ENCODE results near the gene CERS5.
"Not testable (repeated sequence)": the region's sequence is repeated elsewhere in the genome, so short reads cannot be mapped to it uniquely, and the experiment has no call there.

Gene CERS5

GRCh38 chr12:50149311-50149710 is 17.9 kb downstream of the CERS5 start:
- H3K9ac ChIP-seq (ENCODE audit: low read length) = no peak overlapping the region
- H3K4me3 ChIP-seq (ENCODE audit: low read length) = no peak overlapping the region
- H3K4me1 ChIP-seq (ENCODE audit: control insufficient read depth, insufficient read depth, low read length) = no peaks in the 10 kb centered on the region
- H3K27me3 ChIP-seq (ENCODE audit: control insufficient read depth, insufficient read depth, low read length) = no peaks in the 10 kb centered on the region
- H3K36me3 ChIP-seq (ENCODE audit: control insufficient read depth, insufficient read depth, low read length) = no peaks in the 10 kb centered on the region
- no peak overlapping the region for H3K27ac ChIP-seq (ENCODE audit: low read depth, low read length)

GRCh38 chr12:50148011-50148410 is 19.2 kb downstream of the CERS5 start:
- H3K4me1 ChIP-seq (ENCODE audit: control insufficient read depth, insufficient read depth, low read length); H3K27ac ChIP-seq (ENCODE audit: low read depth, low read length); H3K27me3 ChIP-seq (ENCODE audit: control insufficient read depth, insufficient read depth, low read length); H3K9ac ChIP-seq (ENCODE audit: low read length); H3K4me3 ChIP-seq (ENCODE audit: low read length); H3K36me3 ChIP-seq (ENCODE audit: control insufficient read depth, insufficient read depth, low read length): not testable (repeated sequence)

GRCh38 chr12:50147281-50147680 is 19.9 kb downstream of the CERS5 start:
- H3K4me3 ChIP-seq (ENCODE audit: low read length) = no peak overlapping the region
- H3K27me3 ChIP-seq (ENCODE audit: control insufficient read depth, insufficient read depth, low read length) = no peaks in the 10 kb centered on the region
- H3K4me1 ChIP-seq (ENCODE audit: control insufficient read depth, insufficient read depth, low read length) = no peaks in the 10 kb centered on the region
- no peaks in the 10 kb centered on the region for H3K36me3 ChIP-seq (ENCODE audit: control insufficient read depth, insufficient read depth, low read length)
- no peak overlapping the region for H3K27ac ChIP-seq (ENCODE audit: low read depth, low read length)
- H3K9ac ChIP-seq (ENCODE audit: low read length) = no peak overlapping the region

- Histone ChIP-seq H3K4me1 (ENCODE audit: control insufficient read depth, insufficient read depth, low read length) (no peaks in the 10 kb centered on the region), H3K9ac (ENCODE audit: low read length) (no peak overlapping the region), H3K36me3 (ENCODE audit: control insufficient read depth, insufficient read depth, low read length) (no peaks in the 10 kb centered on the region), H3K4me3 (ENCODE audit: low read length) (no peak overlapping the region), H3K27ac (ENCODE audit: low read depth, low read length) (no peak overlapping the region), H3K27me3 (ENCODE audit: control insufficient read depth, insufficient read depth, low read length) (no peaks in the 10 kb centered on the region)
Measured at GRCh38 chr12:50145439-50145838, 21.7 kb downstream of the CERS5 start.

- Histone ChIP-seq H3K27ac (ENCODE audit: low read depth, low read length) (no peak overlapping the region), H3K36me3 (ENCODE audit: control insufficient read depth, insufficient read depth, low read length) (no peaks in the 10 kb centered on the region), H3K9ac (ENCODE audit: low read length) (no peak overlapping the region), H3K4me1 (ENCODE audit: control insufficient read depth, insufficient read depth, low read length) (no peaks in the 10 kb centered on the region), H3K4me3 (ENCODE audit: low read length) (no peak overlapping the region), H3K27me3 (ENCODE audit: control insufficient read depth, insufficient read depth, low read length) (no peaks in the 10 kb centered on the region)
Measured at GRCh38 chr12:50142993-50143392, 24.2 kb downstream of the CERS5 start.

GRCh38 chr12:50132505-50133135 is 34.5 kb downstream of the CERS5 start:
- no peak overlapping the region for H3K9ac ChIP-seq (ENCODE audit: low read length)
- H3K27me3 ChIP-seq (ENCODE audit: control insufficient read depth, insufficient read depth, low read length) = no peaks in the 10 kb centered on the region
- H3K4me3 ChIP-seq (ENCODE audit: low read length) = no peak overlapping the region
- H3K36me3 ChIP-seq (ENCODE audit: control insufficient read depth, insufficient read depth, low read length) = peaks cover 18% of the 10 kb centered on the region
- peaks cover 7% of the 10 kb centered on the region for H3K4me1 ChIP-seq (ENCODE audit: control insufficient read depth, insufficient read depth, low read length)
- no peak overlapping the region for H3K27ac ChIP-seq (ENCODE audit: low read depth, low read length)

- no peak overlapping the region for H3K9ac ChIP-seq (ENCODE audit: low read length)
- H3K4me1 ChIP-seq (ENCODE audit: control insufficient read depth, insufficient read depth, low read length) = no peaks in the 10 kb centered on the region
- no peak overlapping the region for H3K27ac ChIP-seq (ENCODE audit: low read depth, low read length)
- no peaks in the 10 kb centered on the region for H3K27me3 ChIP-seq (ENCODE audit: control insufficient read depth, insufficient read depth, low read length)
- H3K36me3 ChIP-seq (ENCODE audit: control insufficient read depth, insufficient read depth, low read length) = peaks cover 18% of the 10 kb centered on the region
- no peak overlapping the region for H3K4me3 ChIP-seq (ENCODE audit: low read length)
Measured at GRCh38 chr12:50129290-50129689, 37.9 kb downstream of the CERS5 start.

- Histone ChIP-seq H3K36me3 (ENCODE audit: control insufficient read depth, insufficient read depth, low read length) (peaks cover 22% of the 10 kb centered on the region), H3K27me3 (ENCODE audit: control insufficient read depth, insufficient read depth, low read length) (no peaks in the 10 kb centered on the region), H3K4me1 (ENCODE audit: control insufficient read depth, insufficient read depth, low read length) (no peaks in the 10 kb centered on the region), H3K27ac (ENCODE audit: low read depth, low read length) (no peak overlapping the region), H3K4me3 (ENCODE audit: low read length) (no peak overlapping the region), H3K9ac (ENCODE audit: low read length) (no peak overlapping the region)
Measured at GRCh38 chr12:50127546-50127945, 39.6 kb downstream of the CERS5 start.

GRCh38 chr12:50123203-50123602 is 44.0 kb downstream of the CERS5 start:
- Histone ChIP-seq H3K27ac (ENCODE audit: low read depth, low read length) (no peak overlapping the region), H3K9ac (ENCODE audit: low read length) (no peak overlapping the region), H3K36me3 (ENCODE audit: control insufficient read depth, insufficient read depth, low read length) (peaks cover 19% of the 10 kb centered on the region), H3K27me3 (ENCODE audit: control insufficient read depth, insufficient read depth, low read length) (no peaks in the 10 kb centered on the region), H3K4me1 (ENCODE audit: control insufficient read depth, insufficient read depth, low read length) (no peaks in the 10 kb centered on the region), H3K4me3 (ENCODE audit: low read length) (no peak overlapping the region)

- Histone ChIP-seq H3K27me3 (ENCODE audit: control insufficient read depth, insufficient read depth, low read length) (no peaks in the 10 kb centered on the region), H3K9ac (ENCODE audit: low read length) (no peak overlapping the region), H3K4me3 (ENCODE audit: low read length) (no peak overlapping the region), H3K27ac (ENCODE audit: low read depth, low read length) (no peak overlapping the region), H3K36me3 (ENCODE audit: control insufficient read depth, insufficient read depth, low read length) (peaks cover 21% of the 10 kb centered on the region), H3K4me1 (ENCODE audit: control insufficient read depth, insufficient read depth, low read length) (peaks cover 4% of the 10 kb centered on the region)
Measured at GRCh38 chr12:50121641-50122040, 45.5 kb downstream of the CERS5 start.

GRCh38 chr12:50120953-50121352 is 46.2 kb downstream of the CERS5 start:
- no peaks in the 10 kb centered on the region for H3K27me3 ChIP-seq (ENCODE audit: control insufficient read depth, insufficient read depth, low read length)
- no peak overlapping the region for H3K9ac ChIP-seq (ENCODE audit: low read length)
- H3K27ac ChIP-seq (ENCODE audit: low read depth, low read length) = no peak overlapping the region
- no peak overlapping the region for H3K4me3 ChIP-seq (ENCODE audit: low read length)
- H3K36me3 ChIP-seq (ENCODE audit: control insufficient read depth, insufficient read depth, low read length) = peaks cover 21% of the 10 kb centered on the region
- H3K4me1 ChIP-seq (ENCODE audit: control insufficient read depth, insufficient read depth, low read length) = peaks cover 5% of the 10 kb centered on the region

- H3K4me1 ChIP-seq (ENCODE audit: control insufficient read depth, insufficient read depth, low read length) = peaks cover 5% of the 10 kb centered on the region
- H3K36me3 ChIP-seq (ENCODE audit: control insufficient read depth, insufficient read depth, low read length) = peaks cover 21% of the 10 kb centered on the region
- no peak overlapping the region for H3K27ac ChIP-seq (ENCODE audit: low read depth, low read length)
- no peak overlapping the region for H3K4me3 ChIP-seq (ENCODE audit: low read length)
- H3K9ac ChIP-seq (ENCODE audit: low read length) = no peak overlapping the region
- no peaks in the 10 kb centered on the region for H3K27me3 ChIP-seq (ENCODE audit: control insufficient read depth, insufficient read depth, low read length)
Measured at GRCh38 chr12:50120521-50120920, 46.6 kb downstream of the CERS5 start.

- H3K36me3 ChIP-seq (ENCODE audit: control insufficient read depth, insufficient read depth, low read length) = peaks cover 21% of the 10 kb centered on the region
- no peaks in the 10 kb centered on the region for H3K27me3 ChIP-seq (ENCODE audit: control insufficient read depth, insufficient read depth, low read length)
- no peak overlapping the region for H3K4me3 ChIP-seq (ENCODE audit: low read length)
- no peak overlapping the region for H3K9ac ChIP-seq (ENCODE audit: low read length)
- peaks cover 5% of the 10 kb centered on the region for H3K4me1 ChIP-seq (ENCODE audit: control insufficient read depth, insufficient read depth, low read length)
- H3K27ac ChIP-seq (ENCODE audit: low read depth, low read length) = no peak overlapping the region
Measured at GRCh38 chr12:50119387-50119786, 47.8 kb downstream of the CERS5 start.

All from rectal smooth muscle tissue (tissue), 1 donor.